Ishikawa (cell line): Measurements from ENCODE around the gene RNU5D-1.
A peak's percentile ranks its signal among the peaks of the same experiment; 100 is the strongest.

Experiments
- CEBPB ChIP-seq: IDR thresholded peaks from 2 replicates; pipeline ENCODE4 v1.6.1; 2012
- CREB1 ChIP-seq: IDR thresholded peaks from 2 replicates; pipeline ENCODE4 v1.6.1; 2012; ENCODE audit warnings: low read depth
- EGR1 ChIP-seq: IDR thresholded peaks from 2 replicates; pipeline ENCODE4 v1.6.1; 2012
- EP300 ChIP-seq: IDR thresholded peaks from 2 replicates; pipeline ENCODE4 v1.6.1; 2012; ENCODE audit warnings: borderline replicate concordance
- FOXM1 ChIP-seq: IDR thresholded peaks from 2 replicates; pipeline ENCODE4 v1.6.1; 2012; ENCODE audit warnings: low read depth, borderline replicate concordance
- NFIC ChIP-seq: IDR thresholded peaks from 2 replicates; pipeline ENCODE4 v1.6.1; 2012
- RAD21 ChIP-seq: IDR thresholded peaks from 2 replicates; pipeline ENCODE4 v1.6.1; 2012; ENCODE audit warnings: low read depth
- TAF1 ChIP-seq: IDR thresholded peaks from 2 replicates; pipeline ENCODE4 v1.6.1; 2012; ENCODE audit warnings: low read depth, mild to moderate bottlenecking
- TCF12 ChIP-seq: IDR thresholded peaks from 2 replicates; pipeline ENCODE4 v1.6.1; 2012; ENCODE audit warnings: low read depth
- TEAD4 ChIP-seq: IDR thresholded peaks from 2 replicates; pipeline ENCODE4 v1.6.1; 2012
- YY1 ChIP-seq: IDR thresholded peaks from 2 replicates; pipeline ENCODE4 v1.6.1; 2012; ENCODE audit warnings: low read depth
- ZBTB7A ChIP-seq: IDR thresholded peaks from 2 replicates; pipeline ENCODE4 v1.6.1; 2012; ENCODE audit warnings: low read depth
- TF ChIP-seq, protein P1 (sequence below): IDR thresholded peaks from 2 replicates; pipeline ENCODE4 v1.6.1; 2012
- TF ChIP-seq, protein P2 (sequence below): IDR thresholded peaks from 2 replicates; pipeline ENCODE4 v1.6.1; 2012; ENCODE audit warnings: low read depth, mild to moderate bottlenecking
- TF ChIP-seq, protein P3 (sequence below): IDR thresholded peaks from 2 replicates; pipeline ENCODE4 v1.6.1; 2012

RNU5D-1 gene

DNA sequence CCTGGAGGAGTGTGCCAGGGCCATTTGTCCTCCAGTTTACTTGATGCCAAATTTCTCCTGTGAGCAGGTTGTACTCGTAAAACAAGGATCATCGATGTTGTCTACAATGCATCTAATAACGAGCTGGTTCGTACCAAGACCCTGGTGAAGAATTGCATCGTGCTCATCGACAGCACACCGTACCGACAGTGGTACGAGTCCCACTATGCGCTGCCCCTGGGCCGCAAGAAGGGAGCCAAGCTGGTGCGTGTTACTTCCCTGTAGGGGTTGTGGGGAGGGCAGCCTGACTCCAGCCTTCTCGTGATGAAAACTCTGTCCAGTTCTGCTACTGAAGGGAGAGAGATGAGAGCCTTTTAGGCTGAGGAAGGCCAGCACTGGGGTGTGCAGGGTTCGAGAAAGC, 46.6 kb upstream of the RNU5D-1 start:
- TF ChIP-seq EP300 (no peak), TAF1 (no peak), CEBPB (no peak), NFIC (no peak), YY1 (no peak)
- TF ChIP-seq, protein P1, sequence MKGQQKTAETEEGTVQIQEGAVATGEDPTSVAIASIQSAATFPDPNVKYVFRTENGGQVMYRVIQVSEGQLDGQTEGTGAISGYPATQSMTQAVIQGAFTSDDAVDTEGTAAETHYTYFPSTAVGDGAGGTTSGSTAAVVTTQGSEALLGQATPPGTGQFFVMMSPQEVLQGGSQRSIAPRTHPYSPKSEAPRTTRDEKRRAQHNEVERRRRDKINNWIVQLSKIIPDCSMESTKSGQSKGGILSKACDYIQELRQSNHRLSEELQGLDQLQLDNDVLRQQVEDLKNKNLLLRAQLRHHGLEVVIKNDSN = no peak

DNA sequence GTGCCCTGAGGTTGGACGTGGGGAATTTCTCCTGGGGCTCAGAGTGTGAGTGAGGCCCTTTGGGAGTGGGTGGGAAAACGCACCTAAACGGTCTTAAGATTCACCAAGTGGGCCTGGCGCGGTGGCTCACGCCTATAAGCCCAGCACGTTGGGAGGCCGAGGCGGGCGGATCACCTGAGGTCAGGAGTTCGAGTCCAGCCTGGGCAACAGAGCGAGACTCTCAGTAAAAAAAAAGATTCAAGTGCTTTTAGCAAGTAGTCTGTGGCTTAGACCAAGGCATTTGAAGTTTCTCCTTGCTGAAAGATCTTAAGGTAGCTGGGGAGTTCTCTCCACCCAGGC, 45.7 kb upstream of the RNU5D-1 start:
- TF ChIP-seq, protein P1 = no peak
- TF ChIP-seq RAD21 = no peak
- TF ChIP-seq EGR1 = no peak
- TF ChIP-seq ZBTB7A = no peak
- no peak for TF ChIP-seq EP300
- no peak for TF ChIP-seq CREB1
- no peak for TF ChIP-seq TEAD4
- no peak for TF ChIP-seq FOXM1
- TF ChIP-seq, protein P2, sequence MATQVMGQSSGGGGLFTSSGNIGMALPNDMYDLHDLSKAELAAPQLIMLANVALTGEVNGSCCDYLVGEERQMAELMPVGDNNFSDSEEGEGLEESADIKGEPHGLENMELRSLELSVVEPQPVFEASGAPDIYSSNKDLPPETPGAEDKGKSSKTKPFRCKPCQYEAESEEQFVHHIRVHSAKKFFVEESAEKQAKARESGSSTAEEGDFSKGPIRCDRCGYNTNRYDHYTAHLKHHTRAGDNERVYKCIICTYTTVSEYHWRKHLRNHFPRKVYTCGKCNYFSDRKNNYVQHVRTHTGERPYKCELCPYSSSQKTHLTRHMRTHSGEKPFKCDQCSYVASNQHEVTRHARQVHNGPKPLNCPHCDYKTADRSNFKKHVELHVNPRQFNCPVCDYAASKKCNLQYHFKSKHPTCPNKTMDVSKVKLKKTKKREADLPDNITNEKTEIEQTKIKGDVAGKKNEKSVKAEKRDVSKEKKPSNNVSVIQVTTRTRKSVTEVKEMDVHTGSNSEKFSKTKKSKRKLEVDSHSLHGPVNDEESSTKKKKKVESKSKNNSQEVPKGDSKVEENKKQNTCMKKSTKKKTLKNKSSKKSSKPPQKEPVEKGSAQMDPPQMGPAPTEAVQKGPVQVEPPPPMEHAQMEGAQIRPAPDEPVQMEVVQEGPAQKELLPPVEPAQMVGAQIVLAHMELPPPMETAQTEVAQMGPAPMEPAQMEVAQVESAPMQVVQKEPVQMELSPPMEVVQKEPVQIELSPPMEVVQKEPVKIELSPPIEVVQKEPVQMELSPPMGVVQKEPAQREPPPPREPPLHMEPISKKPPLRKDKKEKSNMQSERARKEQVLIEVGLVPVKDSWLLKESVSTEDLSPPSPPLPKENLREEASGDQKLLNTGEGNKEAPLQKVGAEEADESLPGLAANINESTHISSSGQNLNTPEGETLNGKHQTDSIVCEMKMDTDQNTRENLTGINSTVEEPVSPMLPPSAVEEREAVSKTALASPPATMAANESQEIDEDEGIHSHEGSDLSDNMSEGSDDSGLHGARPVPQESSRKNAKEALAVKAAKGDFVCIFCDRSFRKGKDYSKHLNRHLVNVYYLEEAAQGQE = no peak
- TF ChIP-seq TCF12 = no peak
- TF ChIP-seq, protein P3, sequence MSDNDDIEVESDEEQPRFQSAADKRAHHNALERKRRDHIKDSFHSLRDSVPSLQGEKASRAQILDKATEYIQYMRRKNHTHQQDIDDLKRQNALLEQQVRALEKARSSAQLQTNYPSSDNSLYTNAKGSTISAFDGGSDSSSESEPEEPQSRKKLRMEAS = no peak
- no peak for TF ChIP-seq CEBPB
- TF ChIP-seq TAF1 = no peak
- no peak for TF ChIP-seq NFIC
- no peak for TF ChIP-seq YY1

DNA sequence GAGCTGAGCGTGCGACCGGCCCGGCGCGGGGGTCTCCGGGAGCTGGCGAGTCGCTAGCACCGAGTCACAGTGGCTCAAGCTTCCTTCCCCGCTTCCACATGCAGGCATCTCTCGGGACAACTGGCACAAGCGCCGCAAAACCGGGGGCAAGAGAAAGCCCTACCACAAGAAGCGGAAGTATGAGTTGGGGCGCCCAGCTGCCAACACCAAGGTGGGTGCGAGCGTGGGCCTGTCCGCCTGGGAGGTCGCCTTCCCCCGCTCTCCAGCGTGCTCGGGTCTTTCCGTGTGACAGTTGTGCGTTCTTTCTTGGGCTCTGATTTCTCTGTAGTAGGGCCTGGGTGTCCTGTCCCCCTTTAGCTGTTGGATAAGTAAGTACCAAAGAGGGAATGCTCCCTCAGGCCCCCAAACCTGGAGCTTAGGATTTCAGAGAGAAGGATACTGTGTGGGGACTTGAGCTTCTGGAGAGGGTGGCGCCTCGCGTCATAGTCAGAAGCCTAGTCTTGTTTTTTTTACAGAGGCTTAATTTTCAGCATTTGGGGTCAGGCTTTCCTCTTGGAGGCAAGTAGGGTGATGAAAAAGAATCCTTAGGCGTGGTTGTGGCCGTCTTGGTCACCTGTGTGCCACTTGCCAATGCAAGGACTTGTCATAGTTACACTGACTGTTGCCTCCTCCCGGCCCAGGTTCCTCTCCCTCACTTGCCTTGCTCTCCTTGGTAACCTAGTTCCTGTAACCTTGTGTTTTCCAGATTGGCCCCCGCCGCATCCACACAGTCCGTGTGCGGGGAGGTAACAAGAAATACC, 45.2 kb upstream of the RNU5D-1 start:
- no peak for TF ChIP-seq ZBTB7A

DNA sequence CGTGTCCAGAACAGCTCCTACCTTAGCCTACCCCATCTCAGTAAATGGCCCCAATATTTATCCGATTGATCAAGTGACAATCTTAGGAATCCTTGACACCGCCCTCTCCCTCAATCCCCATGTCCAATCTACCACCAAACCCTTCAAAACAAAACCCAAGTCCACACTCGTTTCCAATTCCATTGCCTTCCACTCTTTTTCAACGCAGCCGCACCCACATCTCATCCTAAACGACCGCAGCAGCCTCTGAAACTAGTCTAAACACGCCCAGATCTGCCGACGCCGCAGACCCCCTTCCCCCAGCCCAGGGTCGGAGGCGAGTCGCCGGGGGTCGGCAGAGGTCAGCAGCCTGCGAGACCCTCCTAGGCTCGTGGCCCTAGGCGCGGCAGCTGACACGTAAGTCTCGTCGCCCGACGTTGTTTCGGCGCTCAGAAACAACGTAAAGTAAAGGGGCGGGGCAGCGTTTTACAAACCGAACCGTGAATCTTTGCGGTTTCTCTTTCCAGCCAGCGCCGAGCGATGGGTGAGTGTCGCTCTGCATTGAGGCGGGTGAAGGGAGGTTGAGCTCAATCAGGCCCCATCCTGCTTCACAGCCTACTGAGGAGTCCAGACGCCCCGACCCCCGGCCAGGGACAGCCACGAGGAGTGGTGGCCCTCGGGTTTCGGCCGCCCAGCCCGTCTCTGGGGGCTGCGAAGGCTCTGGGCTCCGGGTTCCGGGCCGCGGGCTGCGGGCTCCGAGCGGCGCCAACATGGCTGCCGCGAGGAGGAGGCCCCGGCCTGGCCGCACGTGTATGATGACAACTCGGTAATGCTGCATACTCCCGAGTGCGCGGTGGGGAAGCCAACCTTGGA, 44.3 kb upstream of the RNU5D-1 start, which contains the start of gene RPS8:
Gene RPS8, plus strand, starts transcription at position 463 of the 852 bp plus-strand sequence. Its CDS starts 57 bp downstream, at position 520.
- TF ChIP-seq EGR1 (no peak), RAD21 (no peak), ZBTB7A (peak; percentile 98), TAF1 (peak; percentile 99), EP300 (no peak; the same call in 1 of the 2 replicates), NFIC (peak; percentile 26; the same call in 1 of the 2 replicates), CEBPB (no peak), TCF12 (peak; percentile 54; the same call in 1 of the 2 replicates), FOXM1 (peak; percentile 91), TEAD4 (no peak; the same call in none of the 2 replicates), CREB1 (peak; percentile 99), YY1 (peak; percentile 79)
- TF ChIP-seq, protein P3 = peak; percentile 89
- TF ChIP-seq, protein P2 = no peak
- TF ChIP-seq, protein P1 = peak; percentile 52

DNA sequence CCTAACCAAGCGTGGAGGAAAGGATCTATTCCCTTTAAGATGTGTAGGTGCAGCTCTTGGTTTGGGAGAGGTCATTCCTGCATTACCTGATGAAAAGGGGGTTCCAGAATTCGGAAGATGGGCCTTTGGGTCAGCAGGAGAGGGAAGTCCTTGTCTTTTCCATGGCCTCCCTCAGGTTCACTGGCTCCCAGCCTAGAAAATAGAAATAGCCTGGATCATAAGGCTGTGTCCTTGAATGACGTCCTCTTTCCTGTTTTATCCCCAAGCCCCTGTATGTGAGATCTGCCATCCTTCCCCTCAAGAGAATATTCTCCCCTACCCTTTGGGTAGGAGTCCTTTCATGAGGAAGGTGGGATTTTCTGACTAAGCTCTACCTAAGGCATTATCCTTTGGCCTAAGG, 29.9 kb upstream of the RNU5D-1 start:
- TF ChIP-seq TCF12 (no peak), ZBTB7A (no peak), RAD21 (no peak), TAF1 (no peak), NFIC (no peak), CREB1 (no peak), YY1 (no peak), EP300 (no peak), EGR1 (no peak), TEAD4 (no peak)
- TF ChIP-seq, protein P3 = no peak
- TF ChIP-seq, protein P2 = no peak
